COR-L47 (cell line): ENCODE data around the gene PHLDA2.

Experiments
- DNase-seq: peaks from one replicate; lab custom pipeline; 2025; lab: John Stamatoyannopoulos, UW

Gene PHLDA2

DNA sequence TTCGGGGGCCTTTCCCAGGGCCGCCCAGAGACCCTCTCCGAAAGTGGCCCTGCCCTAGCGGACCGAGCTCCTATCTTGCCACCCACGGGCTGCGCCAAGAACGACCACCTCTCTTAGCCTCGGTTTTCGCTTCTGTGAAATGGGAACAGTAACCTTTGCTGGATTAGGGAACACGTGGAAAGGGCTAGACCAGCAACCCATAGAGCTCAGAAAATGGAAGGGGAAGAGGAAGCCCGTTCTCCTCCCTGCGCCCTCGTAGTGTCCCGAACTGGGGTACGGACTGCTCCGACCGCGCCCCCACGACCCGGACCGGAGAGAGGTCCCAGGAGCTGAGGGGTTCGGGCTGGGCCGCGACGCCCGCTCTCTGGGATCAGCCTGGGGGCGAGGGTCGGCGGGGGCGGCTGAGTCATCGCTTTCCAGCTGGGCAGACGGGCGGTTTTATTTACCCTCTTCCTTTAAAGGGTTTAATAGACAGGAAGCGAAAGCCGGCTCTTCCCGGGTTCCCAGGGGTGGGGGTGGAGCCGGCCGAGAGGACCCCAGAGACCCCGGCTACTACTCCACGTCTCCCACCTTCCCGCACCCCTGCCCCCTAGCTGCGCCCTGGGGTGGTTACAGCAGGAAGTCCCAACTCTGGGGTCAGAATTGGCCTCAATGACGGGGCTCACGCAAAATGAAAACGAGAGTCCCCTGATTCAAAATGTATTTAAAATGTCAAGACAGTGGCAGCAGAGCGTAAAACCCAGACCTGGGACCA lies 907 bp upstream of the PHLDA2 start:
- peak; percentile 23 for DNase-seq

- DNase-seq, result no peak
These were observed 320 bp upstream of the PHLDA2 start for GRCh38 chr11:2929531-2929949.

DNA sequence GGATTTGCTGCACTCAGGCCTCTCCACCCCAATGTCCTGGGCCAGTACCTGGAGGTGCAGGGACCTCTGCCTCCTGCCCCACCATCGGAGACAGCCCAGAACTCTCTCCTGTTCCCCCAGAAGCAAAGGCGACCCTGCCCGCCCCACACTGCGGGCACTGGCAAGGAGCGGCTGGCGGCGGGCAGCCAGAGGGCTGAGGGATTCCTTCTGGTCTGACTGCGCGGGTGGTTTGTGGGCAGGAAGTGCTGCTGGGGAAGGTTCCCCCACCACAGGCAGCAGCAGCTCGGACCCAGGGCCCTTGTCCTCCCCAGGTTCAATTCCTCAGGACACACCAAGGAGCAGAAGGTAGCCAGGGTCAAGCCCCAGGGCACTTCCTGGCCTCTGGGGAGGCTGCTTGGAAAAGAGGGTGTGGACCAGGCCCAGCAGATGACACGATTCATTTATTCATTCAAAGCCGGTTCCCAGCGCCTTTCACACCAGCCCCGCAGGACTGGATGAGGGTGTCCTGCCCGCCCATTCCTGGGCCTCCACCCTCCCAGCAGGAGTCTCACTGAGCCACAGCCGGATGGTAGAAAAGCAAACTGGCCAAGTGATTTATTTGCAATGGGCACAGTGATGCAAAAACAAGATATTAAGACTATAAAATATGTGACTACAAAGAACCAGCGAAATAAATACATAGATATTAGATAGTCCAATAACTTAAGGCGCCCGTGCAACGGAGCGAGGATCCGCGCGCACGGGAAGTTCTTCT lies 1.2 kb downstream of the PHLDA2 start:
- no peak for DNase-seq

DNA sequence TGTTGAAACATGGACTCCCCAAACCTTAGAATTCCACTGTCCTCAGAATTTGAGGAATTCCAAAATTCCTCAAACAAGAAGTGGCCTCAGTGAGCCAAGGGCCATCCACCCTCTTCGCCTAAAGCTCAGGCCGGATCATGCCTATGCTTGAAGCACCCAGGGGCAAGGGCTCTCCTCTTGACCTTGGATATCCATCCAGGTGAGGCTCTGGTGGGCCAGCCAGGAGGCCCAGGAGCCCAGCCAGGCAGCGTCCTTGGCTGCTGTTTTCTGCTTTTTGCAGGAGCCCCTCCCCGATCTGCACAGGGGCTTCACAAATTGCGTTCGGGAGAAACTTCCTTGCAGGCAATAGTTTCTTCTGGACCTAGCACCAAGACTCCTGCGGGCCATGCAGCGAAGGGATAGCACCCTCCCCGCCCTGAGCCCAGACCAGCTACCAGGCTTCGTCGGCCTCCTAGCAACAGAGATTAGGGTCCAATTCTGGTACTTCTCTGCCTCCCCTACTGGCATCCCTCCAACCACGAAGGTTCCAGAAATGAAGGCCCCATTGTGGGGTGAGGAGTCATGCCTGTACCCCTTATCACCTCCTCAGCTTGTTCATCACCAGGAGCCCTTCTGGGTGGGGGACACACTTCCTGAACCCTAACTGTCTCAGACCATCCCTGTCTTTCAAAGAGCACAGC lies 2.0 kb downstream of the PHLDA2 start:
- no peak for DNase-seq

GRCh38 chr11:2926611-2927051 lies 2.6 kb downstream of the PHLDA2 start:
- DNase-seq, result no peak

- no peak for DNase-seq
These were observed 4.2 kb downstream of the PHLDA2 start for GRCh38 chr11:2924821-2925675.

GRCh38 chr11:2924381-2924780 lies 4.8 kb downstream of the PHLDA2 start:
- no peak for DNase-seq

GRCh38 chr11:2923446-2924375 lies 5.5 kb downstream of the PHLDA2 start:
- DNase-seq, result no peak

GRCh38 chr11:2922655-2923054 lies 6.6 kb downstream of the PHLDA2 start:
- DNase-seq, result no peak

GRCh38 chr11:2921742-2922493 lies 7.3 kb downstream of the PHLDA2 start:
- DNase-seq, result no peak

GRCh38 chr11:2921261-2921660 lies 8.0 kb downstream of the PHLDA2 start:
- DNase-seq, result no peak

DNA sequence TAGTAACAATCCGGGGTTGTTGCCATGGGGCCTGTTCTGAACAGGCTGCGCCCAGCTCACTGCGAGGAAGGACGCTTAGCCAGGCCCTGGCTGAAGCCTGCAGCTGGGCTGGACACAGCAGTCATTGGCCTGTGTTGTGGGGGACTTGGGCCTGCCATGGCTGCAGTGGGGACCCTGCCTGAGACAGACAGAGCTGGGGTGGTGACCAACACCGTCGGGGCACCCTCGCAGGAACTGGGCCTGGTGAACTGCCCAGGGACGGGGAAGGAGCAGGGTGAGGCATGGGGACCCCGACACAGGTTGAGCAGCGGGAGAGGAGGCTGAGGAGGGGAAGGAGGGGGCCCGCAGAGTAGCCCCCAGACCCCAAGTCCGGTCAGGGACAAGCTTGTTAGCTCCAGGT lies 8.9 kb downstream of the PHLDA2 start:
- no peak for DNase-seq

- no peak for DNase-seq
These were observed 9.4 kb downstream of the PHLDA2 start for GRCh38 chr11:2919837-2920236.

- no peak for DNase-seq
These were observed 10.0 kb downstream of the PHLDA2 start for GRCh38 chr11:2919188-2919587.

- no peak for DNase-seq
These were observed 11.3 kb downstream of the PHLDA2 start for GRCh38 chr11:2917842-2918490.

DNA sequence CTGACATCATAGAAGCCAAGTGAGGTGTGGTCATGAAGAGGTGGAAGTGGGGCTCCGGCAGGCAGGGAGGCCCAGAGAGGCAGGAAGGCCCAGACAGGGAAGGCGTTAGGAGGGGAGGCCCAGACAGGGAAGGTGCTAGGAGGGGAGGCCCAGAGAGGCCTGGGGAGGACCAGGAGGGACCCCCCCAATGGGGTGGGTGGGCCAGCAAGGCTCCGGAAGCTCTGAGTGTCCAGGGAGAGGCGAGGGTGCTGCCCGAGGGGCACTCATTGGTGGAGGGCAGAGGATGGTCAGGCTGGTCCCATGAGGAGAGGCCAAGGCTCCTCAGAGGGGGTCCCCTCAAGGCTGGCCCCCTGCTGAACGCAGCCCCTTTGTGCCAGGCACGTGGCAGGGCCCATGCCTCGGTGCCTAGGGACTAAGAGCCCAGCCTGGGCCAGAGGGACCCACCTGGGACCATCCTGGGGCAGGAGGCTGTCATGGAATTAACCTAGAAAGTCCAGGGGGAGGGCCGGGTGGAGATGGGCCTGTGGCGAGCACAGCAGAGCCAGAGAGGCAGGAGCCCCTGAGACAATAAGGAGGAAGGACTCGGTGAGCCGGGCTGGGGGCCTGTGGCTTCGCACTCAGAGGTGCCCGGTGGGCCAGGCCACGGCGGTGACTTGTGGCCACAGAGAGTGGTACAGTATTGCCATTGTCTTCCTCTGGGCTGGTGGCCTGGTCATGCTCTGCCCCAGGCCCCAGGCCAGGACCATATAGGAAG lies 12.2 kb downstream of the PHLDA2 start:
- DNase-seq, result no peak

- no peak for DNase-seq
These were observed 12.9 kb downstream of the PHLDA2 start for GRCh38 chr11:2916114-2916891.

DNA sequence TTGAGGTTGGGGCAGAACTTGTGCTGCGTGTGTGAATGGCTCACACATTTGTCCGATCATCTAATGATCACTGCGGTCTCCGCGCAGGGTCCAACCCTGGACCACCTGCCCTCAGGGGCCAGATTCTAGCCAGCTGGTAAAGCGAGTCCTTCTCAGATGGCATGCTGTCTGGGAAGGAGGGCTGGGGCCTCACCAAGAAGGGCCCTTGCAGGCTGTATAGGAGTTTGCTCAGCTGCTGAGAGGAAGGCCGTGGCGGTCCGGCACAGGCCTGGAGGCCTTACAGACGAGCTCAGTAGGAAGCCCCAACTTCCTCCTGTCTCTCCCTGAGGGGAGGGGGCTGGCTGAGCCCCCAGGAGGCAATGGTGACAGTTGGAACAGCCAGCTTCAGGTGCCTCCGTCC lies 13.7 kb downstream of the PHLDA2 start:
- no peak for DNase-seq
